GM23338 (cell line): ENCODE measurements around the gene CAT. TPM values are rescaled to one million over a fixed set of nuclear protein-coding genes. Genes with fewer than 3 reads are reported as not detected.

Source experiments
- ATAC-seq: fragments of 200-7000 bp; cut with Tn5 transposase; 3 replicates; pipeline ENCODE4 v1.9.1; 2020
- DNase-seq: peaks from one replicate; pipeline ENCODE4 v3.0.0-alpha.2; 2015; ENCODE audit warnings: low spot score
- H2AFZ ChIP-seq: fragments of 200-600 bp; sonication (generic); 2 replicates; pipeline ENCODE4 v1.8.0; 2016; ENCODE audit warnings: antibody characterized with exemption, mild to moderate bottlenecking, moderate library complexity
- H3F3A ChIP-seq: fragments of 200-600 bp; sonication (generic); replicated peaks from 2 replicates; pipeline ENCODE4 v1.8.0; 2017; ENCODE audit warnings: antibody characterized with exemption, mixed run types, low read depth
- H3K27ac ChIP-seq: fragments of 200-600 bp; sonication (generic); 2 replicates; pipeline ENCODE4 v1.6.1; 2016; ENCODE audit warnings: low read depth
- H3K27me3 ChIP-seq: fragments of 200-600 bp; sonication (generic); 2 replicates; pipeline ENCODE4 v1.8.0; 2016; ENCODE audit warnings: mild to moderate bottlenecking, mixed run types, moderate library complexity; ENCODE audit not compliant: insufficient read depth
- H3K36me3 ChIP-seq: fragments of 200-600 bp; sonication (generic); 2 replicates; pipeline ENCODE4 v1.8.0; 2016; ENCODE audit warnings: mild to moderate bottlenecking; ENCODE audit not compliant: insufficient read depth
- H3K4me1 ChIP-seq: fragments of 200-600 bp; sonication (generic); 2 replicates; pipeline ENCODE4 v1.8.0; 2016; ENCODE audit warnings: mild to moderate bottlenecking, moderate library complexity; ENCODE audit not compliant: insufficient read depth
- H3K4me2 ChIP-seq: fragments of 200-600 bp; sonication (generic); 2 replicates; pipeline ENCODE4 v1.7.1; 2017; ENCODE audit warnings: mixed run types
- H3K4me3 ChIP-seq: fragments of 200-600 bp; sonication (generic); 2 replicates; pipeline ENCODE4 v1.6.1; 2016; ENCODE audit warnings: mixed run types
- H3K79me2 ChIP-seq: fragments of 200-600 bp; sonication (generic); replicated peaks from 2 replicates; pipeline ENCODE4 v1.8.0; 2017; ENCODE audit warnings: mild to moderate bottlenecking; ENCODE audit not compliant: insufficient read depth
- H3K9me2 ChIP-seq: fragments of 200-600 bp; sonication (generic); 2 replicates; pipeline ENCODE4 v1.8.0; 2017; ENCODE audit not compliant: insufficient read depth
- H4K20me1 ChIP-seq: fragments of 200-600 bp; sonication (generic); replicated peaks from 2 replicates; pipeline ENCODE4 v1.8.0; 2017; ENCODE audit warnings: mild to moderate bottlenecking; ENCODE audit not compliant: insufficient read depth
- H3K27ac Mint-ChIP-seq: 2 replicates; pipeline ENCODE4 v1.8.0; 2020; ENCODE audit warnings: inconsistent platforms, mild to moderate bottlenecking, moderate library complexity, mixed read lengths
- H3K27me3 Mint-ChIP-seq: 3 replicates; pipeline ENCODE4 v1.8.0; 2022; ENCODE audit warnings: low read depth, mild to moderate bottlenecking, moderate library complexity, mixed read lengths, inconsistent platforms; ENCODE audit not compliant: insufficient read depth, poor library complexity
- H3K36me3 Mint-ChIP-seq: 3 replicates; pipeline ENCODE4 v1.8.0; 2021; ENCODE audit warnings: low read depth, mild to moderate bottlenecking, inconsistent platforms, moderate library complexity, mixed read lengths
- H3K4me1 Mint-ChIP-seq: 3 replicates; pipeline ENCODE4 v1.8.0; 2020; ENCODE audit warnings: mild to moderate bottlenecking, inconsistent platforms, mixed read lengths
- H3K4me3 Mint-ChIP-seq: 3 replicates; pipeline ENCODE4 v1.8.0; 2021; ENCODE audit warnings: moderate library complexity, mild to moderate bottlenecking, inconsistent platforms, mixed read lengths
- H3K9me3 Mint-ChIP-seq: 3 replicates; pipeline ENCODE4 v1.8.0; 2020; ENCODE audit warnings: moderate library complexity, mild to moderate bottlenecking, inconsistent platforms, mixed read lengths
- CREB1 ChIP-seq: fragments of 250-450 bp; sonication (Bioruptor Pico); IDR thresholded peaks from 2 replicates; pipeline ENCODE4 v1.5.0; 2020; ENCODE audit warnings: low read depth, mild to moderate bottlenecking, moderate library complexity
- CTCF ChIP-seq, 2 experiments: fragments of 200-600 bp in 1 of 2; sonication (generic) in 1 of 2; conservative IDR thresholded peaks; 2 replicates each; pipeline versions ENCODE4 v1.5.1 to v1.6.1; 2016 to 2017; ENCODE audit warnings: antibody characterized with exemption in 2 of 2, low read depth in 2 of 2, mild to moderate bottlenecking in 2 of 2, moderate library complexity in 1 of 2
- EZH2phosphoT487 ChIP-seq: fragments of 200-600 bp; sonication (generic); IDR thresholded peaks from one replicate; pipeline ENCODE4 v1.8.1; 2018; ENCODE audit warnings: antibody characterized with exemption; ENCODE audit not compliant: unreplicated experiment
- JUNB ChIP-seq: IDR thresholded peaks from one replicate; pipeline ENCODE4 v1.6.1; 2016; ENCODE audit warnings: antibody characterized with exemption; ENCODE audit not compliant: unreplicated experiment
- NANOG ChIP-seq: IDR thresholded peaks from 2 replicates; pipeline ENCODE4 v1.6.1; 2016; ENCODE audit warnings: antibody characterized with exemption, borderline replicate concordance
- POLR2AphosphoS5 ChIP-seq: IDR thresholded peaks from 2 replicates; pipeline ENCODE4 v1.6.1; 2016; ENCODE audit warnings: antibody characterized with exemption, low read depth
- REST ChIP-seq: IDR thresholded peaks from one replicate; pipeline ENCODE4 v1.6.1; 2018; ENCODE audit warnings: antibody characterized with exemption; ENCODE audit not compliant: unreplicated experiment
- STAT1 ChIP-seq: IDR thresholded peaks from one replicate; pipeline ENCODE4 v1.6.1; 2016; ENCODE audit warnings: antibody characterized with exemption; ENCODE audit not compliant: unreplicated experiment
- ZNF114 ChIP-seq: fragments of 250-450 bp; sonication (Bioruptor Pico); IDR thresholded peaks from 2 replicates; pipeline ENCODE4 v1.5.0; 2020; ENCODE audit warnings: mild to moderate bottlenecking, moderate library complexity
- ZNF331 ChIP-seq: fragments of 250-450 bp; sonication (Bioruptor Pico); IDR thresholded peaks from 2 replicates; pipeline ENCODE4 v1.5.0; 2020; ENCODE audit warnings: low read depth, mild to moderate bottlenecking, moderate library complexity
- ZNF462 ChIP-seq: fragments of 250-450 bp; sonication (Bioruptor Pico); IDR thresholded peaks from 2 replicates; pipeline ENCODE4 v1.5.0; 2020; ENCODE audit warnings: mild to moderate bottlenecking, moderate library complexity
- polyA plus RNA-seq: library from polyadenylated mRNA; unstranded; fragments of >200 nt; fragmentation: Nextera tagmentation; extraction: Ambion mirVana; gene quantifications from 2 replicates; pipeline ENCODE4 v1.2.1, GENCODE V29; 2016
- total RNA-seq: library from RNA; depleted of rRNA; stranded (reverse); fragments of >200 nt; shearing (Covaris generic); gene quantifications from 2 replicates; pipeline ENCODE4 v1.2.3, GENCODE V29; 2014

CAT gene
- total and polyA plus RNA-seq, 2 experiments from 2014 or later, result 15.9 to 24.0 TPM

GRCh38 chr11:34427186-34427805 lies 11.4 kb upstream of the CAT start:
- DNase-seq (no peak), ATAC-seq (no peak)
- TF ChIP-seq EZH2phosphoT487 (no peak), STAT1 (no peak)
- H3K79me2 ChIP-seq, result no peaks in the 10 kb centered on the region
- H3K36me3 ChIP-seq, result no peaks in the 10 kb centered on the region
- H3F3A ChIP-seq, result no peaks in the 10 kb centered on the region
- H3K4me2 ChIP-seq, result no peak overlapping the region
- H3K4me1 Mint-ChIP-seq, result no peaks in the 10 kb centered on the region
- no peaks in the 10 kb centered on the region for H4K20me1 ChIP-seq
- no peaks in the 10 kb centered on the region for H3K9me3 Mint-ChIP-seq
- H3K27me3 Mint-ChIP-seq, result no peaks in the 10 kb centered on the region
- H3K36me3 Mint-ChIP-seq, result no peaks in the 10 kb centered on the region
- no peaks in the 10 kb centered on the region for H3K4me1 ChIP-seq
- H3K27ac Mint-ChIP-seq, result no peak overlapping the region
- H3K4me3 ChIP-seq, result no peak overlapping the region
- no peak overlapping the region for H3K27ac ChIP-seq
- no peaks in the 10 kb centered on the region for H3K27me3 ChIP-seq
- H3K9me2 ChIP-seq, result no peaks in the 10 kb centered on the region
- H3K4me3 Mint-ChIP-seq, result no peak overlapping the region
- H2AFZ ChIP-seq, result no peak overlapping the region

GRCh38 chr11:34431979-34432378 lies 6.8 kb upstream of the CAT start:
- no peaks in the 10 kb centered on the region for H3F3A ChIP-seq
- DNase-seq, result no peak
- H3K36me3 ChIP-seq, result no peaks in the 10 kb centered on the region
- ATAC-seq, result no peak
- no peaks in the 10 kb centered on the region for H3K27me3 ChIP-seq
- no peaks in the 10 kb centered on the region for H3K79me2 ChIP-seq
- Mint-ChIP-seq H3K4me3 (no peak overlapping the region), H3K9me3 (no peaks in the 10 kb centered on the region), H3K27me3 (no peaks in the 10 kb centered on the region), H3K36me3 (no peaks in the 10 kb centered on the region), H3K4me1 (no peaks in the 10 kb centered on the region; the same call in 2 of the 3 replicates), H3K27ac (no peak overlapping the region)
- H4K20me1 ChIP-seq, result no peaks in the 10 kb centered on the region
- H3K4me2 ChIP-seq, result no peak overlapping the region
- no peak overlapping the region for H3K27ac ChIP-seq
- H3K4me1 ChIP-seq, result no peaks in the 10 kb centered on the region
- H2AFZ ChIP-seq, result no peak overlapping the region
- H3K9me2 ChIP-seq, result no peaks in the 10 kb centered on the region
- no peak overlapping the region for H3K4me3 ChIP-seq
- TF ChIP-seq REST (no peak), ZNF462 (no peak), EZH2phosphoT487 (no peak), CREB1 (CRISPR knock-in tag) (no peak), JUNB (no peak), NANOG (no peak), ZNF331 (no peak), STAT1 (no peak), CTCF (conservative IDR thresholded peaks at IDR 0.05; ENCODE audit: low read depth in 2 of 2) (no peak), POLR2AphosphoS5 (no peak), ZNF114 (no peak)
